Activated CD4-positive, CD25-positive, alpha-beta regulatory T cell treated with anti-CD3 and anti-CD28 coated beads, Interleukin-2, amount 50 U/mL, for 24 hours (primary cell): ENCODE data around the gene OTUD5.

Source experiments
- ATAC-seq, 2 donors: fragments of 150-1000 bp; cut with Tn5 transposase; one replicate each; pipeline ENCODE4 v1.10.0; 2021; ENCODE audit warnings: mild to moderate bottlenecking in 1 of 2, moderate library complexity in 1 of 2

OTUD5 gene

DNA sequence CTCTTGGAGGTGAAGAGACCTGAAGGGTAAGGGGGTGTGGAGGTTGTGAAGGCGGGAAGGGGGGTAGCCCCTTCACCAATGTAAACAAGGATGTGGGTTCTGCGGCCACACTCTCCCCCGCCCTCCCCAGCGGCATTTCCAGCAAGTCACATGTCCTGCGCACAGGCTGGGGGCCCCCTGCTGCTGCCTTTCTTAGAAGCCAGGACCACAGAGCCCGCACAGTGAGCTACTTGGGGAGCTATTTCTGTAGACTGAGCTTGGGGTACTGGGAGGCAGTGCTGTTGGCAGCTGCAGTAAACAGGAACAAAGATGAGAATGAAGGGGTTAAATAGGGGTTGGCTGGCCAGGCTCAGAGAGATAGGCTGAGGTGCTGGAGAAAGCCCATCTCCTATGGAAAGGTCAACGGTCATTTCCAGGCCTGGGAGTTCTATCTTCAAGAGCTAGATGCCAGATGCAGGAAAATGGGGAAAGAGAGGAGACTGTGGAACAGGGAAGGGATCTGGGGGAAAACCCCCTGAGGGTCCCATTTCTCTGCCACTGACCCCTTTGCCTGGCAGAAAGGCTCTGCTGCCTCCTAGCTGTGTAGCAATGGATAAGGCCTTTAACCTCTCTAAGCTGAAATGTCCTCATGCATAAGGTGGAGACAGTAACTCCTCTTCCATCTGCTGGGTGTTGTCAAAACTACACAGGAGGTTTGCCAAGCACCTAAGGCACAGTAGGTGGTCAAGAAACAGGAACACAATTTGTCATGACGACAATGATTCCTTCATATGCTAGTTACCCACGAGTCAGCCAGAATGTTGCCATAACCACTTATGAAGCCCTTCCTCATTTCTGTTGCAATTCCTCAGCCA lies 20.1 kb downstream of the OTUD5 start:
- ATAC-seq = peak; percentile 69 to 71

DNA sequence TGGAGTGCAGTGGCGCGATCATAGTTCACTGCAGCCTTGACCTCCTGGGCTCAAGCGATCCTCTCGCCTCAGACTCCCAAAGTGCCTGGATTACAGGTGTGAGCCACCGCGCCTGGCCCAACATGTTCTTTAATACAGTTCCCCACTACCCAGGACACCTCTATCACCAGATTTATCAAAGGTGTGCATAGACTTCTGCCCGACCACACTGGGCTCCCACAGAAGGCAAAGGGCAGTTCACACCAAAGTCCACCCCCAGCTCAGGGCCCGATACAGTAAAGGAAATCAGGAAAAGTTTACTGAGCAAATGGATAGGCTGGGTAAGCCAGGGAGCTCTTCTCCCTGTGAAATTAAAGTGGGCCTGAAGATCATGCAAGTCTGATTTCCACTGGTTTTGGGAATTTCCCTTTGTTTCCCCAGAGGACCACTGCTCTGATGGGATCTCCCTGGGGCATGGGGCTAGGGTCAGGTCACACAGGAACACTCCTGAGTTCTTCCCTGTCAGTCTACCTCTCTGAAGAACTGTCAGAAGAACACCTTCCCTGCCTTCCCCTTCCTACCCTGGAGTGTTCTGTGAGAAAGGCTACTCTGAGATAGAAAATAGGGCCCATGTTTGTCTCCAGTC lies 20.9 kb downstream of the OTUD5 start:
- no peak for ATAC-seq

DNA sequence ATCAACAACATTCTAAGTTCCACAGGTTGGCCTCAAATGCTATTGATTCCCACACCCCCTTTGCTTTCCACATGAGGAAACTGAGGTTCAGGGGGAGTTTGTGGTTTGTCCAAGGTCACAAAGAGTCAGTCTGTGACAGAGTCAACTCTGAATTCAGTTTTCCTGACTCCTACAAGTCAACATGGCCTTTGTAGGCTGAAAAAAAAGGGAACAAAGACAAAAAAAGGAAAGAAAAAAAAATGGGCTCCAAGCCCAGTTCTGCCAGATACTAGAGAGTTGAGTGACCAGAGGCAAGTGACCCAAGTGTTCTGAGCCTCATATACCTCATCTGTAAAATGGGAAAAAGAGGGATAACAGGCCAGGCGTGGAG lies 22.1 kb downstream of the OTUD5 start:
- ATAC-seq = no peak

DNA sequence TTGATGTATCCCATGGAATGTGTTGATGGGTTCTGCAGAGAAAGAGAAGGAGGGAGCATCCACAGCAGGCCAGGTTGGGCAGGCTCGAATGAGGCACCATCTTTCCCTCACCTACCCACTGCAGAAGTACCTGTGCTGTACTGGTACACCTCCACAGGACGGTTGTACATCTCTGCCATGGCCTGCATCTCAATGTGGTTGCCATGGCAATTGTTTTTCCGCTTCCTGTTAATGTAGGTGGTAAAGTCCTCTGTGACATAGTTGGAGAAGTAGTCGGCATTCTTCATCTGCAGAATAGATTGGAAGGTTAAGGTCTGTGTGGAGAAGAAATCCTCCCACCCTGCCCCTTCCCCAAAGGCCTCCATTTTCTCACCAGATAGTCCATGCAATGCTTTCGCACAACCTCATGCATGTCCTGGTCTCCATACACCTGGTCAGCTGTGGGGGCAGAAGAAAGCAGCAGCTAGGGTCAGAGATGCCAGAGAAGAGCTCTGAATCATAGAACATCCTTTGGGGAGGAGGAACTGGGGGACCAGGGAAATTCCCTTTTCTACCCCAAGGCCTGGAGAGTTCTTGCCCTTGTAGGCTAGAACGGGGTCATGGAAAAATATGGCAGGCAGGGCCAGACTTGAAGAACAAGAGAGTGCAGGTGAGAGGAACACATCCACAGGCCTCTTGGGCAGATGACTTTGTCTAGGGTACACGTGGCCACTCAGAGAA lies 22.7 kb downstream of the OTUD5 start:
- no peak for ATAC-seq

DNA sequence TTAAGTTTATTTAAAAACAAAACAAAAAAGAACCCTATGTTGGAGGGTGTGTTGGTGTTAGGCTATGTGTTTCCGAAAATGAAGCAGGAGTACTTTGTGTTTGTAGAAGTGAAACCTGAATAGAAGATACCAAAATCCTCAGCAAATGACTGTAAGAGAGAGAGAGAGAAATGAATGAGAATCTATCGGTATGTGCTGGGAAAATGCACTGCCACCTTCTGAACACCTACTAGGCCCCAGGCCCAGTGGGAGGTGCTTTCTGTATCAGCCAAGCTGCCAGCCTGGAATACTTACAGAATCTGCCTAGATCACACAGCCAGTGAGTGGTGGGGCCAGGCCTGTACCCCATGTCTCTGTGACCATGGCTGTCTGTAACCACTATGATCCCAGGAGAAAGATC lies 23.6 kb downstream of the OTUD5 start:
- peak; percentile 12 to 19 for ATAC-seq

DNA sequence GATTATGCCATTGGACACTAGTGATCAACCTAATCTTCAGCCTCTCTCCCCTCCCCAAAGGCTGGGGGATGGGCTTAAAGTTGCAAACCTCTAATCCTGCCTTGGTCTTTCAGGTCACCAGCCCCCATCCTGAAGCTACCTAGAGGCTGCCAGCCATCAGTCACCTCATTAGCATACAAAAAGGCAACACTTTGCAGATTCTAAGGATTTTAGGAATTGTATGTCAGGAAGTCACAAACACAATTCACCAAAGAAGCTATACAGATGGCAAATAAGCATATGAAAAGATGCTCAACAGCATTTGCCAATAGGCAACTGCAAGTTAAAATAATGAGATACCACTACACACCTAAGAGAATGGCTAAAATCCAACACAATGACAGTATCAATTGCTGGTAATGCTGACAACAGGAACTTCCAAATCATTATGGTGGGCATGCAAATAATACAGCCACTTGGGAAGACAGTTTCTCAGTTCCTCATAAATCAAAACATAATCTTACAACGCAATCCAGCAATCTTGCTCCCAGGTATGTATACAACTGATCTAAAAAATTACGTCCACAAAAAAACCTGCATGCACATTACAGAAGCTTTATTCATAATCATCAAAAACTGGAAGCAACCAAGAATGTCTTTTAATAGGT lies 29.5 kb downstream of the OTUD5 start:
- ATAC-seq = no peak

DNA sequence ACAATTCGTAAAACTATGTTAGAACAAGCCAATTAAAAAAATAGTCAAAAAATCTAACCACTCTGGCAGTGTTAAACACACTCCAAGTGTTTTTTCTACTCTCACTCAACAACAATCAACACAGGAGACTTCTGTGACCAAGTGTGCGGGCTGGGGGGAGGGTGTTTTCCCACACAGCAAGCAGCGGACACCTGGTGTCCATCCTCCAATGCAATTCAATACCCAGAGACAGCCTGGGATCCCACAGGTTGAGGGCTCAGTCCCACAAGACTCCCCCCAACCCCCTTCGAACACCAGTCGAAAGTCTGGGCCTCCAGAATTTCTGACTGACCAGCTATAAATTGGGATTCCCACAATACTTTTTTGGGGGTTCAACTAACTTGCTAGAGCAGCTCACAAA lies 30.3 kb downstream of the OTUD5 start:
- ATAC-seq = no peak

DNA sequence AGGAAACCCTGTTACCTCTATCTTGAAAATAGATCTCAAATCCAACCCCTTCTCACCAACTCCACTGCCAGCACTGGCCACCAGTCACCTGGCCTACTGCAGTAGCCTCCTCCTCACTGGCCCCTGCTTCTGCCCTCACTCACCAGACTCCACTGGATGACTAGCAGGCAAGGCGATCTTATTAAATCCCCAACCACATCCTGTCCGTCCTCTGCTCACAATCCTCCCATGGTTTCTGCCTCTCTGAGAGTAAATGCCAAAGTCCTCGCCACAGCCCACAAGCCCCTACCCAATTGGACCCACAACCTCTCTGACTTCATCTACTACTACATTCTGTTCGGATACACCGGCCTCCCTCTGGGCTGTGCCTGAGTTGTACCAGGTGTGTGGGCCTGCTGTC lies 33.1 kb downstream of the OTUD5 start:
- ATAC-seq = no peak

DNA sequence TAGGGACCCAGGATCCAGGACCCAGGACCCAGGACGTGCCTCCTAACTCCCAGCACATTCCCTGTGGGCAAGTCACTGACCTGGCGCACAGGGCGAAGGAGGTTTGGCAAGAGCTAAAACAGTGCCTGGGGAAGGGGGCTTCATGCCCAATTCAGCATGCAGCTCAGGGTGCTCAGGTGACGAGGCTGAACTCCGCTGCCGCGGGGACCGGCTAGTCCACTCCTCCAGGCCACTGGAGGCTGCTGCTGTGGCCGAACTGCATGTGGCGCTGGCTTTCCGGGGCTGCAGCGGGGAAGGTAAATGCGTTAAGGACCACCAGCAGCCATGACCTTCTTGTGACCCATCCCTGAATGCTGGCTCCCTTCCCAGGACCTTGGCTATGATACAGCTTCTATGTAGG lies 33.6 kb downstream of the OTUD5 start:
- no peak for ATAC-seq

DNA sequence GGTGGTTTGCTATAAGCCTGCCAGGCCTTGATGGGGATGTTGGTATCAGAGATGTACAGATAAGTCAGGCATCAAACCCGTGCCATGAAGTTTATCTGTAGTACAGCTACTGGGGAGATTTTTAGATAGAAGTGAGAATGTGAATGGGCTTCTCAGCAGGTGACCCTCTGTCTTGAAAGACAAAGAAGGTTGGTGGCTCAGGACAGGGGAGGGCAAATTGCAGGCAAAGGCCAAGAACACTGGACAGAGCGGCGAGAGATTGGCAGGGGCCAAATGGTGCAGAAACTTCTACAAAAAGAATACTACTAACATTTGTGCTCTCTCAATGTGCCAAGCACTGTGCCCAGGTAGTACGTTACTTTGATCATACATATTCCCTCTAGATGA lies 36.7 kb downstream of the OTUD5 start:
- no peak for ATAC-seq

DNA sequence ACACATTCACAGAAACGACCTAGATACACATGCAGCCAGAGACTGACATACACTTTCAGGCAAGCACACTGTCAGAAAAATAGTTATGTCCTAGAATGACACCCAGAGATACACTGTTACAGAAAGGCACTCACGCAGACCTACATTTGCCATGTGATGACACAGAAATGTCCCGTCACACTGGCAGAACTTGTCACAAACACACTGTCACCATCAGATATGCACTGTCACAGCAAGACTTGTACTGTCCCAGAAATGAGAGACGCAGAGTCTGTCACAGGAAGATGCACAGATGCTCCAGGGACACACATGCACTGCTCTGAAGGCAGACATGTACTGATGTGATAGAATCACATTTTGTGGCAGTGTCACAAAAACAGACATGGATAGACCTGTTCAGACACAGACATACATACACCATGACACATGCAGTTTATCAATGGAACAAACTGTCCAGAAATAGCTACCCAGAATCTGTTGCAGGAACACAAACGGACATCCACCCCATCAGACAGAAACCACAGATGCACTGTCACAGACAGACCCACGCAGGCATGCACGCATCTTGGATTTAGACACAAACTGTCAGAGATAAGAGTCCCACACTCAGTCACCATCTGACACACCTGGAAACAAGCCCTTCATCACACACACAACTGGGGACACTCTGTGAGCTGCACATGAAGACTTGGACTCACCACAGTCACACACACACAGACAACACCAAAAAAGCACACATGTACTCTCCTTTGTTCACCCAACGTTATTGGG lies 37.3 kb downstream of the OTUD5 start:
- peak; percentile 41 to 47 for ATAC-seq

DNA sequence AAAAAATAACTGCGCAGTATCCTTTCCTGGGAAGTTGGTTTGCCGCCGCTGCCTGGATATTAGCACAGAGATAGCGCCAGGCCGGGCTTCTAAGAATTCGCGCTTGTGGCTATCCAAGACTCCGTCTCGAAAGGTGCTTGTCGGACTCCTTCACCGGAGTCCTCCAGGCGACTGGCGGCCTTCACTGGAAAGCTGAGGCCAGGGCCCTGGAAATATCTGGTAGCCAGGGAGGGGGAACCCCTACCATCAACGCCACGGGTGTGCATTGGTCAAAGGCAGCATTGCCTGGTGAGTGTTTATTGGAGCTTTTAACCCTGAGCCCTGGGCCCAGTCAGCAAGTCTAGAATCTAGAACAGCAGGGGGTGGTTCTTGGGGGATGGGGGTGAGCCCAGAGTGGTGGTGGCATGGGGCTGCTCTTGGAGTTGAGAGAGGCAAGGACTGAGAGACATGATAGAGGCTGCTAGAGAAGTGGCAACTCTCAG lies 38.0 kb downstream of the OTUD5 start:
- ATAC-seq = peak; percentile 30 to 37

DNA sequence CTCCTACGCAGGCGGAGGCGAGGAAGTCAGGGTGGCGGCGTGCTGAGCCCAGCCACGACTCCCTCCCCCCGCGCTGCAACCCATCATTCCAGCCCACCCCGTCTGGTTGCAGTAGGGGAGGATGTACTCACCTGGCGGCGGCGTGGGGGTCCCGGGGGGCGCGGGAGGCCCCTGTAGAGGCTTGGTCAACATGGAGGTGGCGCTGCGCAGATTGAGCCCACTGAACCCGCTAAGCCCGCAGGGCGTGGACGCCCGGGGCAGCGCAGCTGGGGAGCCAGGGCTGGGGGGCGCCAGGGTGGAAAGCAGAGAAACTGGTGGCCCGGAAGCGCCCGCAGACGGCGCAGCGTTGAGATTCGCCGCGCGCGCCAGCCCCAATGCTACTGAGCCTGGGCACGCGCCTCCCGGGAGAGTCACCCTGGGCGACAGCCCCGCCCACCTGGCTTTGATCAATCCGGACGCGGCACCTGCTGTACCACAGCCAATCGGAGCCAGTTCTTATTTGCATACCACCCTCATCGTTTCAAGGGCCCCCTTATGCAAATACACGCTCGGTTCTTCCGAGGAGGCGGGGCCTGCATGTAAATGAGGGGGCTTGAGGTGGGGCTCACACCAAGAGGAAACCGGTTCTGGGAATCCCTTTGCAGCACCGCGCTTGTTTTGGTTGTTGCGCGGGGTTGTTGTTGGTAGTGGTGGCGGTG lies 38.6 kb downstream of the OTUD5 start, which contains the start of gene PIM2:
PIM2 (minus strand) TSS at position 382 of the 698 bp plus-strand sequence; CDS start at position 192, 190 bp downstream.
- peak; percentile 71 for ATAC-seq

DNA sequence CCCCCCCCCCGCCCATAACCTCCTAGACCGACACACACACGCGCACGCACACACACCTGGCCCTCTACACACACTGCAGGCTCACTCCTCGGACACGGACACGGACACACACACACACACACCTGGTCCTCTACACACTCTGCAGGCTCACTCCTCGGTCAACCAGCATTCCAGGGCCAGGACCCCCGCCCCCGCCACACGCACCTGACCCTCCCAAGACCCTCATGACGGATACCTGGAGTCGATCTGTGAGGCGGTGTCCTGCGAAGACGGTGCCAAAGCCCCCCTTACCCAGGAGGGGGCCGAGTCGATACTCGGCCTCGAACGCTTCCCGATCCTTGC lies 39.1 kb downstream of the OTUD5 start:
- ATAC-seq = no peak

DNA sequence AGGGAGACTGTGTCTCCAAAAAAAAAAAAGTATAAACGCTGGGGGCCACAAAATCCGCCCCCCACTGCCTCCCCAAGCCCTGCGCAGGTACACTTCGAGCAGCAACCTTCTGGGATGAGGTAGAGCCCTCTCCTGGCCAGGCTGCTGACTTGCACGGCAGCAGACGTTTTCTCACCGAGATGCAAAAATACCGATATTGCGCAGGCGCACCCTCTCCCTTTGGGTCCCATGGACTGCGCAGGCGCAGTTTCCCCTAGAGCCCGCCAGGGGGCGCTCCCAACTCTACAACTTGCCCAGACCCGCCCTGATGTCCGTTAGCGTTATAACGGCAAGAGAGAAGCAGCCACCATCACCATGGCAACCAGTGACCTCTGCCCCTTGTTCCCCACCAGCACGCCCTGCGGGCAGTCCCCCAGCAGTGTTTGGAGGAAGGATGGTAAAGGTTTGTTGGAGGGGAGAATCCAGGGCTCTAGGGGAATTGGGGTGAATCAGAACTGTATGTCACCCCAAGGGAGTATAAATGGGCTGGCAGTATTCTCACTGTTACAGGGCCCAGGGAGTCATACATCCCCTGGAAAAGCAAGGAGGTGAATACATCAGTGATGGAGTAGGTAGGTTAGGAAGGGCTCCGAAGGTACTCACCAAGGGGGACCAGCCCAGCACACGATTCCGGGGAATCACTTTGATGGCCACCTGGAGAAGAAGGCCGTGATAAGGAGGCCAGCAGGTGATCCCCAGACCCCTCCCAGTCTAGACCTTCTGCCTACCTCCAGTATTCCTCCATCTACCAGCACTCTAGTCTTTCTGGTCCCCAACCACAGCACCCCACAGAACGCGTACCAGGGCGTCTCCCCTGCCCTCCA lies 40.0 kb downstream of the OTUD5 start:
- peak; percentile 19 to 22 for ATAC-seq

DNA sequence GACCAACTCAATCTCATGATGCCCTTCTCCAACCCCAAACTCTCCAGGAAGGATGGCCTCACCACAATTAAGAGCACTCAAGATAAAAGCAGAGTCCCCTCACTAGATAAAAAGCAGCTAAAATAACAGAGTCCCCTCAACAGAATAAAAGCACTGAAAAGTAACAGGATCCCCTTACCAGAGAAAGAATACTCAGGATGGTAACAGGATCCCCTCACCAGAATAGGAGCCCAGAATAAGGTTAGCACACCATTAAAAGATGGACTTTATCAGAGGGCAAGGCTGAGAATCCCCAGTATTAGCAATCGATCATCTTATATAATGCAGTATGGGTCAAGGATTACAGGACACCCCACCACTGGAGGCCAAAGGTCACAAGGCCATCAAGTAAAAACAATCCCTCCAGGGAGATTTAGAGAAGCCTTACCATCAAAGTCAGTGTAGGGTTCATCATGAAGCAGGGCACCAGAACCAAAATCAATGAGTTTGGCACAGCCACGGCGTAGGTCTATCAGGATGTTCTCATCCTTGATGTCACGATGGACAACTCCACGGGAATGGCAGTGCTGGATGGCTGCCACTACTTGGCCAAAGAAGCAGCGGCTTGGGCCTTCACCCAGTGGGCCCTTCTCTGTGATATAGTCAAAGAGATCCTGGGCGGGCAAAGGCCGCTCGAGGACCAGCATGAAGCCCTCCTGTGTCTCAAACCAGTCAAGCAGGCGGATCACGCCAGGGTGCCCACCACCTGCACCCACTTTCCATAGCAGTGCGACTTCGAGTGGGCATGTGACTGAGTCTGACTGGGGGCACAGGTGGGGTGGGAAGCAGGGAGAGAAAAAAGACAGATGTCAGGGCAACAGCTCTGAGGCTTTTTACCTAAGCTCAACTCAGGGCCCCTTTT lies 42.6 kb downstream of the OTUD5 start:
- ATAC-seq = no peak

DNA sequence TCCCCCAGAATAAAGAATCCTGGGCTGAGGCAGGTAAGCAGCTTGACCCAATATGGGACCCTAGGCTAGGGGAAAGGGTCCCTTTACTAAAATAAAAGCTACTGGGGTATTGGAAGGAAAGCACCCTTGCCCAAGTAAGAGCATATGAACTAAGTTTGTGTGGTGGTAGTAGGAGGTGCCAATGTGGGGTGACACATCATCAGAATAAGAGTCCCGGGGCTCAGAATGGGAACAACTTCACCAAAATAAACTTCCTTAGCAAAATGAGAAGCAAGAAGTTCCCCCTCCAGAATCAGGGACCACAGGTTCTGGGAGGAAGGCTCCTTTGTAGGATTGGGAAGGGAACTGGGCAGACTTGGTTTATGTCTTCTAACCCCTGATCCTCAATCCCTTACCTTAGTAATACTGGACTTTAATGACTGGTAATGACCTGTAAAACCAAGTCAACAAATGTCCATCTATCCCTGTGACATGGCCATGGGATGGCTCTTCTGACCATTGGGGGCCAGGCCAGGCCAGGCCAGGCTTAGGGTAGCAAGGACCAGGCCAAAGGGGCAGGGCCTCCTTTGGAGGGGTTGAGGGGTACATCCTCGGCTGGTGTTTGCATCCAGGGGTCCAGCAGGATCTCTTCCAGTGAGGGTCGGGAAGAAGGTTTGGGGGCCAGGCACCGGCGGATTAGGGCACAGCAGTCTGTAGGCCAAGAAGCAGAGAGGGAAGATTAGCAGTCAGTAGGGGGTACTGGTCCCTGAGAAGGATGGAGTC lies 43.6 kb downstream of the OTUD5 start:
- ATAC-seq = no peak

DNA sequence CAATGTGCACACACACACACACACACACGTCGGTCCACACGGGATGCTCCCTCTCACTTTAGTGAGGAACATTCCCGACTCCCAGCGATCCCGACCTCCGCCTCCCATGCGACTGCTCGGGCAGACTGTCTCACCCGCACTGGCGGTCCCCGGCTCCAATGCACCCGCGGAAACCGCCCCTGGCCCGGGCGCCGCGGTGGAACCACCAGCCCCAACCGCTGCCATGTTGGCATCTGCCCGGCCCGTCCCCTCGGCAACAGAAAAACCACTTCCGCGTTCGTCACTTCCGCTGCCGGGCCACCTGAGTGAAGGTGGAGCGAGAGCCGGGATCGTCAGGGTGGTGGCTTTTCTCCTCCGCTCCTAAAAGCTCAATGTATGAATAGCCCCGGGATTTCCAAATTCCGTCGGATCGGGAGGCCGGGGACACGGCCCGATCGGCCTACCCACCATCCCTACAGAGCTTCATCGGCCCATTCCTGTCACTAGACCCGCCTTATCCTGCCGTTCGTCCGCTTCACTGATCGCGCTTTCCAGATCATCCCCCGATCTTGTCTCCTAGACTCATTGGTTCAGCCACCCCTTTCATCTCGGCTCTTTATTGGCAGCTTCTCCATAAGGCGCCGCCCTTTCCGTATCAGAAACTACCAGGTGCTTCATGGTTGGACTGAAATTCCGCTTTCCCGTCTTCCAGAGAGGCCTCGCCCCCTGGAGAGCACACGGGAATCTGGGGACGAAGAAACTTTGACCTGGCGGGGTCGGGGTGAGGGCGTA lies 45.8 kb downstream of the OTUD5 start, which contains the start of gene SLC35A2:
SLC35A2 (minus strand) TSS at position 235 of the 771 bp plus-strand sequence; CDS start at position 225, 10 bp downstream.
- peak; percentile 68 to 72 for ATAC-seq
